ENCODE measurements around the gene USP20.

USP20 gene

GRCh38 chr9:129838707-129839259, 3.5 kb downstream of the USP20 start:
- TF ChIP-seq, protein P1, sequence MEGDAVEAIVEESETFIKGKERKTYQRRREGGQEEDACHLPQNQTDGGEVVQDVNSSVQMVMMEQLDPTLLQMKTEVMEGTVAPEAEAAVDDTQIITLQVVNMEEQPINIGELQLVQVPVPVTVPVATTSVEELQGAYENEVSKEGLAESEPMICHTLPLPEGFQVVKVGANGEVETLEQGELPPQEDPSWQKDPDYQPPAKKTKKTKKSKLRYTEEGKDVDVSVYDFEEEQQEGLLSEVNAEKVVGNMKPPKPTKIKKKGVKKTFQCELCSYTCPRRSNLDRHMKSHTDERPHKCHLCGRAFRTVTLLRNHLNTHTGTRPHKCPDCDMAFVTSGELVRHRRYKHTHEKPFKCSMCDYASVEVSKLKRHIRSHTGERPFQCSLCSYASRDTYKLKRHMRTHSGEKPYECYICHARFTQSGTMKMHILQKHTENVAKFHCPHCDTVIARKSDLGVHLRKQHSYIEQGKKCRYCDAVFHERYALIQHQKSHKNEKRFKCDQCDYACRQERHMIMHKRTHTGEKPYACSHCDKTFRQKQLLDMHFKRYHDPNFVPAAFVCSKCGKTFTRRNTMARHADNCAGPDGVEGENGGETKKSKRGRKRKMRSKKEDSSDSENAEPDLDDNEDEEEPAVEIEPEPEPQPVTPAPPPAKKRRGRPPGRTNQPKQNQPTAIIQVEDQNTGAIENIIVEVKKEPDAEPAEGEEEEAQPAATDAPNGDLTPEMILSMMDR (IDR thresholded peaks at IDR 0.05), result no peak

- TF ChIP-seq, protein P1 (IDR thresholded peaks at IDR 0.05), result no peak
Measured at GRCh38 chr9:129839324-129840023, 4.2 kb downstream of the USP20 start.

DNA sequence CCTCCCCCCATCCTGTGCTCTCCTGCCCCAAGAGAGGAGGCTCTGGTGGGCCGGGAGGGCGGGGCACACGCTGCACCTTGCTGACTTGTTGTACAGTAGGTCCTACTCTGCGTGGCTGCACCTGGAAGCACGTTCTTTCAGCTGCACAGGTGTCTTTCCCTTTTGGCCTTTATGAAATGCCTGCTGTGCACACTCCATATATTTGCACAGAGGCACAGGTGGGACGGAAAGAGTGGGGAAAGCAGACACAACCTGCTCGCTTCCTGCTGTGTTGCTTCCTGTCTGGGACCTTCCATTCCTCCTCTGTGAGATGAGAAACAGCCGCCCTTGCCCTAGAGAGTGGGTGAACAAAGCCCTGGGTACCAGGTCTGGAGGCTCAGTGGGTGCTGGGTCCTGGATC, 4.8 kb downstream of the USP20 start:
- TF ChIP-seq, protein P1 (IDR thresholded peaks at IDR 0.05), result no peak

DNA sequence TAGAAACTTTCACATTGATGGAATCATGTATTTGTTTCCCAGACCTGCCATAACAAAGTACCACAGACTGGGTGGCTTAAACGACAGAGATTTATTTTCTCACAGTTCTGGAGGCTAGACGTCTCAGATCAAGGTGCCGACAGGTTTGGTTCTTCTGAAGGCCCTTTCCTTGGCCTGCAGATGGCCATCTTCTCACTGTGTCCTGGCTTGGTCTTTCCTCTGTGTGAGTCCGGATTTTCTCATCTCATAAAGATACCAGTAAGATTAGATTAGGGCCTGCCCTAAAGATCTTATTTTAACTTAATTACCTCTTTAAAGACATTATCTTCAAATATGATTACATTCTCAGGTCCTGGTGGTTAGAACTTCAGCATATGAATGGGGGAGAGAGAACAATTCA, 5.8 kb downstream of the USP20 start:
- TF ChIP-seq, protein P1 (IDR thresholded peaks at IDR 0.05), result no peak

DNA sequence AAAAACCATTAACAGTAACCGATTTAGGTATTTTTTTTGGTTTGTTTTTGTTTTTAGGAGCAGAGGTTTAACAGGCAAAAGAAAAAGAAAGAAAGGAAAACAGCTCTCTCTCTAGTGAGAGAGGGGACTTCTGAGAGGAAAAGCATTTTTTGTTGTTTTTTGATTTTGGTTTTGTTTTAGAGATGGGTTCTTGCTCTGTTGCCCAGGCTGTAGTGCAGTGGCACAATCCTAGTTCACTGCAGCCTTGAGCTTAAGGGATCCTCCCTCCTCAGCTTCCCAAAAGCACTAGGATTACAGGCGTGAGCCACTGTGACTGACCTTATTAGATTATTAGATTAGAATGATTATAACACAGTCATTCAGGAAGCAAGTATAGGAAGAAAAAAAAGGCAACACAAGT, 10.1 kb downstream of the USP20 start:
- TF ChIP-seq, protein P1 (IDR thresholded peaks at IDR 0.05), result no peak

- TF ChIP-seq, protein P1 (IDR thresholded peaks at IDR 0.05), result no peak
Measured at GRCh38 chr9:129848712-129849441, 13.6 kb downstream of the USP20 start.

GRCh38 chr9:129849901-129850300, 14.6 kb downstream of the USP20 start:
- TF ChIP-seq, protein P1 (IDR thresholded peaks at IDR 0.05), result no peak

Measured in LNCAP (cell line).